CD8-positive, alpha-beta memory T cell (primary cell): ENCODE results near the gene C2CD4A. TPM values are rescaled to one million over a fixed set of nuclear protein-coding genes. Genes with fewer than 3 reads are reported as not detected.

Experiments used
- CTCF ChIA-PET: fragments of 350-600 bp; sonication (Branson Sonifier 250); formaldehyde crosslinking; loops from one replicate; lab custom pipeline; 2021; ENCODE audit warnings: antibody characterized with exemption; lab: Charles Lee
- POLR2A ChIA-PET: fragments of 350-600 bp; sonication (Branson Sonifier 250); formaldehyde crosslinking; loops from one replicate; lab custom pipeline; 2021; ENCODE audit warnings: antibody characterized with exemption; lab: Charles Lee
- DNase-seq, 5 donors: peaks; one replicate each; pipeline versions ENCODE4 v3.0.0 to v3.0.0-alpha.2; 2020 to 2022; ENCODE audit warnings: mixed read lengths in 1 of 5
- H3K27ac ChIP-seq: one replicate; pipeline ENCODE4 v1.7.0; 2013; ENCODE audit warnings: low read depth, mild to moderate bottlenecking, low read length, moderate library complexity
- H3K27me3 ChIP-seq: 2 replicates; pipeline ENCODE4 v1.7.0; 2013; ENCODE audit warnings: low read length, mild to moderate bottlenecking; ENCODE audit not compliant: insufficient read depth, poor library complexity, severe bottlenecking
- H3K36me3 ChIP-seq: 2 replicates; pipeline ENCODE4 v1.7.0; 2013; ENCODE audit warnings: mild to moderate bottlenecking, low read length, moderate library complexity; ENCODE audit not compliant: insufficient read depth
- H3K4me1 ChIP-seq: 2 replicates; pipeline ENCODE4 v1.7.0; 2013; ENCODE audit warnings: mild to moderate bottlenecking, low read length, moderate library complexity; ENCODE audit not compliant: insufficient read depth
- H3K4me3 ChIP-seq: 2 replicates; pipeline ENCODE4 v1.7.0; 2013; ENCODE audit warnings: mild to moderate bottlenecking, low read length
- H3K9me3 ChIP-seq: 2 replicates; pipeline ENCODE4 v1.7.0; 2013; ENCODE audit warnings: mild to moderate bottlenecking, low read length
- H3K27ac Mint-ChIP-seq, 8 donors: one replicate each; pipeline ENCODE4 v1.8.0; 2020 to 2021; ENCODE audit warnings: mixed read lengths in 8 of 8, mild to moderate bottlenecking in 6 of 8, inconsistent platforms in 3 of 8, moderate library complexity in 3 of 8
- H3K27me3 Mint-ChIP-seq, 2 donors: one replicate each; pipeline ENCODE4 v1.8.0; 2020 to 2021; ENCODE audit warnings: mixed read lengths in 2 of 2, mild to moderate bottlenecking in 1 of 2, moderate library complexity in 1 of 2
- H3K36me3 Mint-ChIP-seq, 3 donors: one replicate each; pipeline ENCODE4 v1.8.0; 2020 to 2021; ENCODE audit warnings: mixed read lengths in 3 of 3, inconsistent platforms in 1 of 3, mild to moderate bottlenecking in 1 of 3
- H3K4me1 Mint-ChIP-seq, 3 donors: one replicate each; pipeline ENCODE4 v1.8.0; 2020 to 2021; ENCODE audit warnings: mixed read lengths in 3 of 3, inconsistent platforms in 1 of 3, mild to moderate bottlenecking in 1 of 3
- H3K4me3 Mint-ChIP-seq, 7 donors: one replicate each; pipeline ENCODE4 v1.8.0; 2020 to 2021; ENCODE audit warnings: mixed read lengths in 7 of 7, mild to moderate bottlenecking in 6 of 7, moderate library complexity in 4 of 7, inconsistent platforms in 2 of 7
- H3K9me3 Mint-ChIP-seq, 5 donors: one replicate each; pipeline ENCODE4 v1.8.0; 2020 to 2022; ENCODE audit warnings: mixed read lengths in 5 of 5, mild to moderate bottlenecking in 3 of 5, moderate library complexity in 2 of 5, inconsistent platforms in 1 of 5
- polyA plus RNA-seq: library from polyadenylated mRNA; unstranded; fragments of 300-500 nt; fragmentation: Illumina TruSeq; gene quantifications from one replicate; pipeline ENCODE4 v1.2.3, GENCODE V29; 2021
- total RNA-seq, 2 experiments: library from RNA; stranded (reverse); gene quantifications; one replicate each; pipeline ENCODE4 v1.2.3, GENCODE V29; 2021

Gene C2CD4A
- total and polyA plus RNA-seq, 3 experiments from 2014 or later, result 0.09 to 0.13 TPM; not detected in 1

GRCh38 chr15:62105266-62105665, 38.5 kb downstream of the C2CD4A start:
- H3K27ac Mint-ChIP-seq, result no peak overlapping the region
- H3K4me3 Mint-ChIP-seq, result no peak overlapping the region
- H3K27me3 ChIP-seq, result no peaks in the 10 kb centered on the region
- H3K4me1 ChIP-seq, result no peaks in the 10 kb centered on the region
- H3K27ac ChIP-seq, result no peak overlapping the region
- no peak for DNase-seq
- H3K4me3 ChIP-seq, result no peak overlapping the region
- H3K27me3 Mint-ChIP-seq, result peaks cover 2 to 28% of the 10 kb centered on the region in 2 donors
- CTCF ChIA-PET, result no interaction called here
- POLR2A ChIA-PET, result no interaction called here
- H3K9me3 Mint-ChIP-seq, result no peaks in the 10 kb centered on the region
- H3K4me1 Mint-ChIP-seq, result no peaks in the 10 kb centered on the region
- no peaks in the 10 kb centered on the region for H3K36me3 ChIP-seq
- no peaks in the 10 kb centered on the region for H3K36me3 Mint-ChIP-seq
- H3K9me3 ChIP-seq, result no peaks in the 10 kb centered on the region

GRCh38 chr15:62106096-62106495, 39.3 kb downstream of the C2CD4A start:
- CTCF ChIA-PET, result no interaction called here
- no peaks in the 10 kb centered on the region for H3K9me3 Mint-ChIP-seq
- no peak for DNase-seq
- peaks cover 5 to 36% of the 10 kb centered on the region in 2 donors for H3K27me3 Mint-ChIP-seq
- no peak overlapping the region for H3K27ac Mint-ChIP-seq
- no peaks in the 10 kb centered on the region for H3K36me3 Mint-ChIP-seq
- H3K4me1 ChIP-seq, result no peaks in the 10 kb centered on the region
- H3K27ac ChIP-seq, result no peak overlapping the region
- H3K4me3 ChIP-seq, result no peak overlapping the region
- no peaks in the 10 kb centered on the region for H3K36me3 ChIP-seq
- H3K9me3 ChIP-seq, result no peaks in the 10 kb centered on the region
- POLR2A ChIA-PET, result no interaction called here
- H3K27me3 ChIP-seq, result no peaks in the 10 kb centered on the region
- no peak overlapping the region for H3K4me3 Mint-ChIP-seq
- no peaks in the 10 kb centered on the region for H3K4me1 Mint-ChIP-seq

GRCh38 chr15:62107571-62108121, 40.9 kb downstream of the C2CD4A start:
- peaks cover 11 to 34% of the 10 kb centered on the region in 2 donors for H3K27me3 Mint-ChIP-seq
- no peak for DNase-seq
- H3K27me3 ChIP-seq, result no peaks in the 10 kb centered on the region
- H3K27ac Mint-ChIP-seq, result peak overlapping the region in 1 of 8 donors; percentile 36
- H3K36me3 Mint-ChIP-seq, result no peaks in the 10 kb centered on the region
- H3K27ac ChIP-seq, result no peak overlapping the region
- ChIA-PET CTCF (no interaction called here), POLR2A (no interaction called here)
- H3K4me1 ChIP-seq, result no peaks in the 10 kb centered on the region
- H3K9me3 ChIP-seq, result no peaks in the 10 kb centered on the region
- no peaks in the 10 kb centered on the region for H3K9me3 Mint-ChIP-seq
- no peak overlapping the region for H3K4me3 ChIP-seq
- no peak overlapping the region for H3K4me3 Mint-ChIP-seq
- H3K4me1 Mint-ChIP-seq, result no peaks in the 10 kb centered on the region
- no peaks in the 10 kb centered on the region for H3K36me3 ChIP-seq

- no peaks in the 10 kb centered on the region for H3K36me3 ChIP-seq
- ChIA-PET CTCF (no interaction called here), POLR2A (no interaction called here)
- Mint-ChIP-seq H3K27me3 (peaks cover 16 to 36% of the 10 kb centered on the region in 2 donors), H3K4me3 (no peak overlapping the region), H3K27ac (no peak overlapping the region), H3K4me1 (no peaks in the 10 kb centered on the region), H3K9me3 (no peaks in the 10 kb centered on the region), H3K36me3 (no peaks in the 10 kb centered on the region)
- DNase-seq, result no peak
- no peaks in the 10 kb centered on the region for H3K27me3 ChIP-seq
- no peaks in the 10 kb centered on the region for H3K9me3 ChIP-seq
- H3K4me1 ChIP-seq, result no peaks in the 10 kb centered on the region
- H3K27ac ChIP-seq, result no peak overlapping the region
- H3K4me3 ChIP-seq, result no peak overlapping the region
Measured at GRCh38 chr15:62108411-62108810, 41.6 kb downstream of the C2CD4A start.

GRCh38 chr15:62109437-62109836, 42.7 kb downstream of the C2CD4A start:
- CTCF ChIA-PET, result no interaction called here
- no peak overlapping the region for H3K27ac Mint-ChIP-seq
- H3K4me3 Mint-ChIP-seq, result no peak overlapping the region
- no peak for DNase-seq
- H3K9me3 ChIP-seq, result no peaks in the 10 kb centered on the region
- H3K36me3 ChIP-seq, result no peaks in the 10 kb centered on the region
- H3K9me3 Mint-ChIP-seq, result no peaks in the 10 kb centered on the region
- no peaks in the 10 kb centered on the region for H3K4me1 Mint-ChIP-seq
- no peaks in the 10 kb centered on the region for H3K4me1 ChIP-seq
- no peaks in the 10 kb centered on the region for H3K36me3 Mint-ChIP-seq
- no peak overlapping the region for H3K4me3 ChIP-seq
- POLR2A ChIA-PET, result no interaction called here
- no peak overlapping the region for H3K27ac ChIP-seq
- H3K27me3 ChIP-seq, result no peaks in the 10 kb centered on the region
- H3K27me3 Mint-ChIP-seq, result peaks cover 16 to 34% of the 10 kb centered on the region in 2 donors

GRCh38 chr15:62109982-62110851, 43.4 kb downstream of the C2CD4A start:
- no peaks in the 10 kb centered on the region for H3K36me3 ChIP-seq
- ChIA-PET POLR2A (no interaction called here), CTCF (no interaction called here)
- peaks cover 16 to 39% of the 10 kb centered on the region in 2 donors for H3K27me3 Mint-ChIP-seq
- no peaks in the 10 kb centered on the region for H3K9me3 ChIP-seq
- DNase-seq, result no peak
- H3K36me3 Mint-ChIP-seq, result no peaks in the 10 kb centered on the region
- H3K27ac Mint-ChIP-seq, result no peak overlapping the region
- H3K27ac ChIP-seq, result no peak overlapping the region
- H3K9me3 Mint-ChIP-seq, result no peaks in the 10 kb centered on the region
- no peak overlapping the region for H3K4me3 ChIP-seq
- no peak overlapping the region for H3K4me3 Mint-ChIP-seq
- no peaks in the 10 kb centered on the region for H3K4me1 ChIP-seq
- H3K4me1 Mint-ChIP-seq, result no peaks in the 10 kb centered on the region
- no peaks in the 10 kb centered on the region for H3K27me3 ChIP-seq

- no peaks in the 10 kb centered on the region for H3K4me1 Mint-ChIP-seq
- peaks cover 0 to under 1% (median 0%) of the 10 kb centered on the region in 3 donors for H3K36me3 Mint-ChIP-seq
- Histone ChIP-seq H3K27me3 (no peaks in the 10 kb centered on the region), H3K4me3 (no peak overlapping the region), H3K4me1 (no peaks in the 10 kb centered on the region), H3K9me3 (no peaks in the 10 kb centered on the region), H3K36me3 (no peaks in the 10 kb centered on the region), H3K27ac (no peak overlapping the region)
- no peak overlapping the region for H3K27ac Mint-ChIP-seq
- H3K4me3 Mint-ChIP-seq, result no peak overlapping the region
- DNase-seq, result no peak
- peaks cover 16 to 41% of the 10 kb centered on the region in 2 donors for H3K27me3 Mint-ChIP-seq
- CTCF ChIA-PET, result no interaction called here
- POLR2A ChIA-PET, result no interaction called here
- no peaks in the 10 kb centered on the region for H3K9me3 Mint-ChIP-seq
Measured at GRCh38 chr15:62112081-62112480, 45.3 kb downstream of the C2CD4A start.
